Measurements from ENCODE around the gene SCTR.

SCTR gene

GRCh38 chr2:119442226-119442619 is 82.1 kb downstream of the SCTR start:
- Mint-ChIP-seq H3K4me3 (no peak overlapping the region), H3K9me3 (no peaks in the 10 kb centered on the region), H3K27me3 (peaks cover 9% of the 10 kb centered on the region), H3K36me3 (no peaks in the 10 kb centered on the region), H3K4me1 (no peaks in the 10 kb centered on the region), H3K27ac (no peak overlapping the region)
- no peak for DNase-seq
- CTCF ChIA-PET = interaction anchor here (1.4 kb wide), 1 partner anchor 34 kb away, joined by 3 read pairs; no protein-coding TSS in a partner anchor

- H3K27ac Mint-ChIP-seq = no peak overlapping the region
- DNase-seq = no peak
- no peak overlapping the region for H3K4me3 Mint-ChIP-seq
- peaks cover 11% of the 10 kb centered on the region for H3K27me3 Mint-ChIP-seq
- CTCF ChIA-PET = interaction anchor here (1.4 kb wide), 1 partner anchor 35 kb away, joined by 3 read pairs; no protein-coding TSS in a partner anchor
- no peaks in the 10 kb centered on the region for H3K9me3 Mint-ChIP-seq
- no peaks in the 10 kb centered on the region for H3K4me1 Mint-ChIP-seq
- no peaks in the 10 kb centered on the region for H3K36me3 Mint-ChIP-seq
These were observed 82.7 kb downstream of the SCTR start for GRCh38 chr2:119441376-119442225.

DNA sequence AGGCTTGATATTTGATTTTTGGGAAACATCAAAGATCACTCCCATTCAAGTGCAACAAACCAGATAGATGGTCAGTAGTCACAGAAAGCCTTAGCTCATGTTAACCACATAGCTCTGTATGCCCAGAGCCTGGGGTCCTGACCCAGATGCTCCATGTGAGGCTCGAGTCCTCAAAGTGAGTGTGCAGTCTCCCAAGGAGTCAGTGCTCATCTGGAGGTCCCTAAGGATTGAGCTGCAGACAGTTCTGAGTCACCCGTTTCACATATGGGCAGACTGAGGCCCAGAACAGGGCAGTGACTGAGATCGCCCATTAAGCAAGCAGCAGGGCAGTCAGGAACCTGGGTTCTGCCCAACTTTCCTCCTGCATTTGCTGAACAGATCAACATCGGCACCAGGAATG is 83.4 kb downstream of the SCTR start:
- H3K4me3 Mint-ChIP-seq = no peak overlapping the region
- CTCF ChIA-PET = no interaction called here
- no peak for DNase-seq
- H3K27ac Mint-ChIP-seq = no peak overlapping the region
- H3K4me1 Mint-ChIP-seq = no peaks in the 10 kb centered on the region
- peaks cover 8% of the 10 kb centered on the region for H3K27me3 Mint-ChIP-seq
- no peaks in the 10 kb centered on the region for H3K9me3 Mint-ChIP-seq
- H3K36me3 Mint-ChIP-seq = no peaks in the 10 kb centered on the region

DNA sequence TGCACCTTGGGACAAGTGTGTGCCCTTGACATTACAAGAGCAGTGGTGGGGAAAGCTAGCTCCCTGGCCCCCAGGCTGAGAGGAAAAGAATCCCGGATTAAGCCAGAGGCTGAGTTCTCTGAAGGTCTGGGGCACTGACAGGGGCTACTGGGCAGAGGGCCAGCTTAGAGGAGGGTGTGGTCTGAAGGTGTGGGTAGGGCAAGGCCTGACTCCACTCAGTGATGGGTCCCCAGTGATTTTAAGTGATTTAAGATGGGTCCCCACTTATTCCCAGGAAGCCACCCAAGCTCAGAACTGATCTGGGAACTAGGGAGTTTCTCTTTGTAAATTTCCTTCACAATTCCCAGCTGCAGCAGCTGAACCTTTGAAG is 83.8 kb downstream of the SCTR start:
- CTCF ChIA-PET = no interaction called here
- DNase-seq = no peak
- Mint-ChIP-seq H3K36me3 (no peaks in the 10 kb centered on the region), H3K27me3 (peaks cover 11% of the 10 kb centered on the region), H3K27ac (no peak overlapping the region), H3K4me3 (no peak overlapping the region), H3K9me3 (no peaks in the 10 kb centered on the region), H3K4me1 (no peaks in the 10 kb centered on the region)

- no peak for DNase-seq
- Mint-ChIP-seq H3K9me3 (no peaks in the 10 kb centered on the region), H3K27me3 (peaks cover 16% of the 10 kb centered on the region), H3K4me1 (no peaks in the 10 kb centered on the region), H3K36me3 (no peaks in the 10 kb centered on the region), H3K4me3 (no peak overlapping the region), H3K27ac (no peak overlapping the region)
- CTCF ChIA-PET = no interaction called here
These were observed 84.4 kb downstream of the SCTR start for GRCh38 chr2:119439574-119440500.

DNA sequence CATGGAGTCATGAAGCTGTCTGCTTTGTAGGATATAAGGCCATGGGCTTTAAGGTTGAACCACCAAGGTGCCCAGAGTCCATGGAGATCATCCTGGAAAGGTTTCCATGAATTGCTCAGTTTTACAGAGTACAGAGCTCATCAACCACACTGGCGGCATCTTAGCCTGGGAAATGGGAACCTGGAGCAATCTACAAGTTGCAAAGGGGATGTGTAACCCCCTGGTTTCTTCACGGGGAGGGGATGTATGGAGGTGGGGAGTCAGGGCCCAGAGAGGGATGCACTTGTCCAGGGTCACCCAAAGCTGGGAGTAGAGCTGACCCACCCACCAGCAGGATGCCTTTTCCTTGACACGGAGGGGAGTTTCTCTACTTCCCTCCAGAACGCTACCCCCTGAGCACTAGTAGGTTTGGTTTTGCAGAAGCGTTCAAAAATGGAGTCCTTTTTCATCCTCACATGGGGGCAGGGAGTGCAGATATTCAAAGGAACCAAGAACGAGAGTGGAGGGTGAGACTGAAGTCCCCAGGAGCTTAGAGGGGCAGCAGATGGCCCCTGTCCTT is 85.5 kb downstream of the SCTR start:
- CTCF ChIA-PET = no interaction called here
- Mint-ChIP-seq H3K27ac (no peak overlapping the region), H3K4me1 (no peaks in the 10 kb centered on the region), H3K9me3 (no peaks in the 10 kb centered on the region), H3K27me3 (peaks cover 26% of the 10 kb centered on the region), H3K36me3 (no peaks in the 10 kb centered on the region), H3K4me3 (no peak overlapping the region)
- no peak for DNase-seq

- no peaks in the 10 kb centered on the region for H3K4me1 Mint-ChIP-seq
- H3K4me3 Mint-ChIP-seq = no peak overlapping the region
- no peaks in the 10 kb centered on the region for H3K9me3 Mint-ChIP-seq
- H3K27ac Mint-ChIP-seq = no peak overlapping the region
- CTCF ChIA-PET = interaction anchor here (1.3 kb wide), 1 partner anchor 38 kb away, joined by 4 read pairs; no protein-coding TSS in a partner anchor
- H3K36me3 Mint-ChIP-seq = no peaks in the 10 kb centered on the region
- DNase-seq = no peak
- H3K27me3 Mint-ChIP-seq = peaks cover 32% of the 10 kb centered on the region
These were observed 86.1 kb downstream of the SCTR start for GRCh38 chr2:119438128-119438656.

DNA sequence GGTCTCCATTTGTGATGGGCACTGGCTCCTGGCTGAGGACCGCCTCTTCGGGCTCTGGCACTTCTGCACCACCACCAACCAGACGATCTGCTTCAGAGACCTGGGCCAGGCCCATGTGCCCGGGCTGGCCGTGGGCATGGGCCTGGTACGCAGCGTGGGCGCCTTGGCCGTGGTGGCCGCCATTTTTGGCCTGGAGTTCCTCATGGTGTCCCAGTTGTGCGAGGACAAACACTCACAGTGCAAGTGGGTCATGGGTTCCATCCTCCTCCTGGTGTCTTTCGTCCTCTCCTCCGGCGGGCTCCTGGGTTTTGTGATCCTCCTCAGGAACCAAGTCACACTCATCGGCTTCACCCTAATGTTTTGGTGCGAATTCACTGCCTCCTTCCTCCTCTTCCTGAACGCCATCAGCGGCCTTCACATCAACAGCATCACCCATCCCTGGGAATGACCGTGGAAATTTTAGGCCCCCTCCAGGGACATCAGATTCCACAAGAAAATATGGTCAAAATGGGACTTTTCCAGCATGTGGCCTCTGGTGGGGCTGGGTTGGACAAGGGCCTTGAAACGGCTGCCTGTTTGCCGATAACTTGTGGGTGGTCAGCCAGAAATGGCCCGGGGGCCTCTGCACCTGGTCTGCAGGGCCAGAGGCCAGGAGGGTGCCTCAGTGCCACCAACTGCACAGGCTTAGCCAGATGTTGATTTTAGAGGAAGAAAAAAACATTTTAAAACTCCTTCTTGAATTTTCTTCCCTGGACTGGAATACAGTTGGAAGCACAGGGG is 87.1 kb downstream of the SCTR start:
- CTCF ChIA-PET = interaction anchor here (1.3 kb wide), 1 partner anchor 39 kb away, joined by 4 read pairs; no protein-coding TSS in a partner anchor

GRCh38 chr2:119435953-119436297 is 88.4 kb downstream of the SCTR start:
- no peaks in the 10 kb centered on the region for H3K9me3 Mint-ChIP-seq
- CTCF ChIA-PET = no interaction called here

More for the DNA sequence above, 87.1 kb downstream of the SCTR start:
- Mint-ChIP-seq H3K9me3 (no peaks in the 10 kb centered on the region), H3K4me1 (peaks cover under 1% of the 10 kb centered on the region), H3K27me3 (peaks cover 42% of the 10 kb centered on the region), H3K4me3 (no peak overlapping the region), H3K36me3 (no peaks in the 10 kb centered on the region), H3K27ac (no peak overlapping the region)
- no peak for DNase-seq

DNA sequence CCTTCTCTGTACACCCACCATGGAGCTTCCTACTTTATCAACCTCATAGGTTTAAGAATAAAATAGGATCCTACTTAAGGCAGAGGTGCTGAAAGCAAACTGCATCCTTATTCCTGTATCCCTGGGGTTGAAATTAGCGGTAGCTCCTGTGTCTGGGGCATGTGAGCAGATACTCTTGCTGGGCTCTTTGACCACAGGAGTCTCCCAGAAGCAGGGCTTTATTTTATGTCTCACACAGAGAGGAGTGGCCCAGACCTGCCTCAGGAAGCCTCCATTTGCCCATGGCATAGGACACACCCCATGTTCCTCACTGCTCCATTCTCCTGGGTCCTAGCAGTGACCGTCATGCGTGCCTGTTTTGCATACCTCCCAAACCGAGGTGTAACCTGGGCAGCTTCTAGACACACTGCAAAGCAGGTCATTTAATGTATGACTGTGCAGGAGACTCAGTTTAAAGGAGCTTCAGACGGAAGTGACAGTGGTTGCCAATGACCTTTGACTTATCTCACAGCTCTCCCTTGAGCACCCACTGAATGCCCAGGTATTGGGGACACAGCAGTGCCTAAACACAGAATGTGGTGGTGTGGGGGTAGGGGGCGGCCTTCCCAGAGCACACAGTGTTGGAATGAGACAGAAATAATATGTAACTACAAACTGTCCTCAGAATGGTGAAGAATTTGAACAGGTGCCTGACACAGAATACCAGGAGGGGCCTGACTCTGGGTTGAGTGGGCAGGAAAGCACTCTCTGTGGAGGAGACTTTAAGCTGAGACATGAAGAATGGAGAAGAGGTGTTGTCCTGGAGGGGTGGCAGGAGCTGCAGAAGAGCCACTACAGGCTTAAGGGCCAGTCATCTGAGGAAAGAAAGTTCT is 89.0 kb downstream of the SCTR start:
- Mint-ChIP-seq H3K27me3 (peaks cover 59% of the 10 kb centered on the region), H3K4me1 (peaks cover 3% of the 10 kb centered on the region), H3K4me3 (no peak overlapping the region), H3K27ac (no peak overlapping the region), H3K36me3 (no peaks in the 10 kb centered on the region), H3K9me3 (no peaks in the 10 kb centered on the region)
- CTCF ChIA-PET = no interaction called here
- no peak for DNase-seq

More at GRCh38 chr2:119435953-119436297, 88.4 kb downstream of the SCTR start:
- peaks cover 3% of the 10 kb centered on the region for H3K4me1 Mint-ChIP-seq
- H3K27me3 Mint-ChIP-seq = peaks cover 53% of the 10 kb centered on the region
- no peaks in the 10 kb centered on the region for H3K36me3 Mint-ChIP-seq
- no peak for DNase-seq
- H3K4me3 Mint-ChIP-seq = no peak overlapping the region
- H3K27ac Mint-ChIP-seq = no peak overlapping the region

GRCh38 chr2:119434664-119435063 is 89.6 kb downstream of the SCTR start:
- Mint-ChIP-seq H3K4me1 (peaks cover 3% of the 10 kb centered on the region), H3K27me3 (peaks cover 65% of the 10 kb centered on the region), H3K36me3 (no peaks in the 10 kb centered on the region), H3K9me3 (no peaks in the 10 kb centered on the region), H3K4me3 (no peak overlapping the region), H3K27ac (no peak overlapping the region)
- CTCF ChIA-PET = no interaction called here
- DNase-seq = no peak

DNA sequence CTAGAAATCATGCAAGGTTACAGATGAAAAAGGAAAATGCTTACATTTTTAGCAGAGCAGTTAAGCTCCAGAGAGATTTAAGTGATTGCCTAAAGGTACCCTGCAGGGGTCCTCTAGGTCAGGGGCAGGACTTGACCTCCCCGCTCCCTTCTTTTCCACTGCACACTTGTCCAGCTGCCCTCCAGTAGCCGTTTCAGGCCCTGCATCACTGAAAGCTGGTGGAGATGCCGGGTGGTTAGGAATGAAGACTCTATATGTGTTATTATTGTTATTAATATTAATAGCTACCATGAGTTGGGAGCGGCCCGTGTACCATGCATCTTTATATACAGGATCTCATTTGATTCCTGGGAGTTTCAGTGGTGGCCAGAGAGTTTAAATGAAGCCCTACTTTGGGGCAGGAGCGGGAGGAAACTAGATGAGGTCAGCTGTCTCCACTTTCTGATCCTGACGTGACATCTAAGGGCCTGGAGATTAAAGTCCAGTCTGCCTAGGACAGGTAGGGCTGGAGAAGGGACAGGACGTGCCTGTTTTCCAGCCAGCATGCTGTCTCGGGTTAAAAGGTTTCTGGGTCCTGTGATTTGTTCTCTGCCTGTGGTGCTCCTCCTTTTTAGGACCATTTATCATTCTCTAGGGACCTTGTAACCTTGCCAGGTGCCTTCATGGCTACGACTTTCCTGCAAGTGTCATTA is 90.5 kb downstream of the SCTR start:
- H3K4me3 Mint-ChIP-seq = no peak overlapping the region
- no peaks in the 10 kb centered on the region for H3K36me3 Mint-ChIP-seq
- no peak for DNase-seq
- CTCF ChIA-PET = no interaction called here
- H3K9me3 Mint-ChIP-seq = no peaks in the 10 kb centered on the region
- H3K27ac Mint-ChIP-seq = no peak overlapping the region
- H3K4me1 Mint-ChIP-seq = peaks cover 3% of the 10 kb centered on the region
- peaks cover 74% of the 10 kb centered on the region for H3K27me3 Mint-ChIP-seq
